ENCODE measurements around the gene SYNPO2.
"Not testable (repeated sequence)": the region's sequence is repeated elsewhere in the genome, so short reads cannot be mapped to it uniquely, and the experiment has no call there.

SYNPO2 gene

GRCh38 chr4:119038116-119038841 is 149.6 kb downstream of the SYNPO2 start:
- peak in 1 of 5 donors; percentile 44 for DNase-seq

GRCh38 chr4:119039160-119039559 is 150.5 kb downstream of the SYNPO2 start:
- DNase-seq, result no peak

DNA sequence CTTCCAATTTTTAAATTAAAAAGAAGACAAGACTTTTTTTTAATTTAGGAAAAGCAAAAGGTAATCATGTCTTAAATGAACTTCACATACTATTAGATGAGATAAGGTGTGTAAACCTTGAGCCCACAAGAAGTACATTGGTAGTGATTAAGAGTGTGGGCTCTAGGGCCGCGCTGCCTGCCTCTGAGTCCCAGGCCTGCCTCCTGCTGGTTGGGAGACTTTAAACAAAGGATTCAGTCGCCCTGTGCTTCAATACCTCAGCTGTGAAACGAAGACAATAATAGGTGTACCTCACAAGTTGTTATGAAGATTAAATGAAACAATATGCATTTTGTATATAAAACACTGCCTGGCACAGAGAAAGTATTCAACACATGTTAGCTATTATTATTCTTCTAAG is 151.1 kb downstream of the SYNPO2 start:
- DNase-seq, result no peak

DNA sequence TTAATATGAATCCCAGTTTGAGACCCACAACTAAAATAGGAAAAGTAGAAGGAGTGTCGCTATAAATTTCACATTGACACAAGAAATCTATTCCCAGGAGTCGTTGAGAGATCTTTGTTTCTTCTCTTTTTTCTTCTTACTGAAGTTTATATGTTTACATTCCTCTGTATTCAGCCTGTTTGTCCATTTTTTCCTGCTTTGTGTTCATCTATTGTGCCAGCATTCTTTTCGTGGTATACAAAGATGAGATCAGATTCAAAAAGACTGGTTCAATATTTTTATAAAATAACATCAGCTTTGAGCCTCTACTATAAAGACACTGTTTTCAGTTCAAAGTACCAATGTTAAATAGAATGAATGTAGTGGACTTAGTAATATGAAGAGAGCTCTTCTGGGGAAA is 151.6 kb downstream of the SYNPO2 start:
- no peak for DNase-seq

DNA sequence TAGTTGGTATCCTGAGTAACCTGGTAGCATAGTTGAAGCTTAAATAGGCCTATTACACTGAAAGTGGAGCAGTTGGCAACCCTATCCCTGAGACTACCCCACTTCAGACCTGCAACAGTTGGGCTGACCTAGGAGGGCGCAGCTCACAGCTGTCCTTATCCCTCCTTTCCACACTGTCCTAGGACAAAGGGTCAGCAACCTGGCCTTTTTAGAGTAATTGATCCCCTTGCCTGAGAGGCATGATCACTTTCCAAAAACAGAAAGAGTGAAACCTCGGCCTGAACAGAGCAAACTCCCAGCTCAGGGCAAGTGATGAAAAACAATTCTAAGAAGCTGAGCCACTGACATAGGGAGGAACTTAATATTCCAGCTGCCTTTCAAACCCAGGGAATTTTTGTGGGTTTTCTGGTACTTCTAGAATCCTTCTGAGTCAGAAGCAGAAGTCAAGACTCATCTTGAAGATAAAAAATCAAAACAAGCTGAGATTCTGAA is 152.1 kb downstream of the SYNPO2 start:
- DNase-seq, result no peak

DNA sequence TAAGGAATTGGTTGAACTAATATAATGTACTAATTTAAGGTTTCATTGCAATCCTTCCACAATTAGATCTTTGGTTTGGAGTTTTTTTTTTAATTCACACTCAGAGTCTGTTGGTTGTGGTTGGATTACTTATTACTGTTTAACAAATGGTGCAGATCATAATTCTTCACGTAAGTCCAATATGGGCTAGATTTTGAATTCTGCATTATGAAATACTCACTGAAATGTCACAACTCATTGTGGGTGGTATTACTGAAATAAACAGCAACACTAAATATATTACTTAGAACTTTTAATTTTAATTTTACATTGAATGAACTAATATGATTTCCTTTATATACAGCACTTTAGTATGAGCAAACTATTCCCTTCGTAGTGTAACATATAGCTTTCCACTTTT is 152.7 kb downstream of the SYNPO2 start:
- no peak for DNase-seq

DNA sequence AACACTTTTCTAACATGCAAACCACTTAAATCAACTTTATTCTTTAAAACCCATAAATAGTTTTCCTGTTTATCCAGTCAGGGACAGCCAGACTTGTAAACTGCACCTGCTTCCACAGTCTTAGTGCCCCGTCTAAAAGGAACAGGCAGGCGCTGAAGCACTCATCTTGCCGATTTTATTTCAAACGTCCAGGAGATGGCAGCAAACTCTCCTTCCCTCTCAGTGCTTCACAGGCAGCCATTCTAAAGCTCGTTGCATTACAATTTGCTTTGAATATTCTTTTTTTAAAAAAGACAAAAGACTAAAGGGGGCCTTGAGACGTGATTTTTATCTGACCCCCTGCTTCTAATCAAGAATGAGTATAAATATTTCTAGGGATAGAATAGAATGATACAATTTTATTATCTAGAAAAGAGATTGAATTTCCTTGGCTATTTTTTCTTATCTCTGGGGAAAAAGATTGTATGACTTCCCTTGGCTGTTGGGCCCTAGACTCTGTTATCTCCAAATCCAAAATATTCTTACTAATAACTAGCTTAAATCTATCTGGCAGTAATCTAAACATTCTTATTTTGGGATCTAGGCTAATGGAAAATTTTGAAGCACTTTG is 153.4 kb downstream of the SYNPO2 start:
- peak in 4 of 5 donors; percentile 19 to 62 (median 38) for DNase-seq

DNA sequence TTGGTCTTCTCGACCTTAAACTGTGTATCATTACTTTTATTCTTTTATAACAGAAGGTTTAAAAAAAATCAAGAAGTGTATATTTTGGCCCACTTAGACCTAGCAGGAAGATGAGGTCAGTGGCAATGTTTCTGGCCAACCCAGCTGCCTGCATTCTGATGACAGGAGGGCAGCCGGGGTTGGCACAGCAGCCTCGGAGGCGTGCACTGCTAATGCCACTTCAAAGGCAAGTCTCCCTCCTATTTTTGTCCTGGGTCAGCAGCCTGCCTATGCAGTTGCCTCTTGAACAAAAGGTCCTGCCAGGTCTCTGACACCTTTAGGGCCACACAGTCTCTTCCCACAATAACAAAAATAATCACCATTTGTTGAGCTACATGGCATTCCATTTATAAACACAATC is 157.6 kb downstream of the SYNPO2 start:
- DNase-seq, result no peak

DNA sequence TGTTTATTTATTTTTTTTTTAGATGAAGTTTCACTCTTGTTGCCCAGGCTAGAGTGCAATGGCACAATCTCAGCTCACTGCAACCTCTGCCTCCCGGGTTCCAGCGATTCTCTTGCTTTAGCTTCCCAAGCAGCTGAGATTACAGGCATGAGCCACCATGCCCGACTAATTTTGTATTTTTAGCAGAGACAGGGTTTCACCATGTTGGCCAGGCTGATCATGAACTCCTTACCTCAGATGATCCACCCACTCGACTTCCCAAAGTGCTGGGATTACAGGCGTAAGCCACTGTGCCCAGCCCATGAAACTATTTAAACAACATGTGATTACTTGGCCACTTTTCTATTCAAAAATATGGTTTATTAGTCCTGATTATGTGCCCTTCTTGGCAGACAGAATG is 158.4 kb downstream of the SYNPO2 start:
- not testable (repeated sequence) for DNase-seq

- DNase-seq, result no peak
These were observed 159.8 kb downstream of the SYNPO2 start for GRCh38 chr4:119048446-119048845.

- no peak for DNase-seq
These were observed 160.7 kb downstream of the SYNPO2 start for GRCh38 chr4:119049342-119049741.

GRCh38 chr4:119050527-119051090 is 162.0 kb downstream of the SYNPO2 start:
- DNase-seq, result no peak

DNA sequence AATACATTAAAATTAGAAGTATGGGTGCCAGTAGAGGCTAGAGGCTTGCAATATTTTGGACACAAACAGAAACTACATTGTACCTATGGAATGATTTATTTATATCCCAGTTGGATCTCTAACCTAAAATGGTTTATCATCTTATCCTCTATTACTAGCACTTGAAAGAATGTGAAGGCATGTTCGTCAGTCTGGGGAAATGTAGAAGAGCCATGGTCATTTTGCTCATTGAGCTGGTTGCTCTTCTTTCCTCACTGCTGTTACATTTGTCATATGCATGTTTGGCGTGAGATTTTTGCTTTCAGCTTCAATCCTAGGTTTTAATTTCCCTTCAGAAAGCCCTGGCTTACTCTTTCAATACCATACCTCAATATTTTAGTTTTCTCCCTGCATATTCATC is 164.6 kb downstream of the SYNPO2 start:
- no peak for DNase-seq

- no peak for DNase-seq
These were observed 165.3 kb downstream of the SYNPO2 start for GRCh38 chr4:119053997-119054396.

- DNase-seq, result no peak
These were observed 168.8 kb downstream of the SYNPO2 start for GRCh38 chr4:119057417-119057816.

GRCh38 chr4:119059221-119059620 is 170.6 kb downstream of the SYNPO2 start:
- DNase-seq, result no peak

- not testable (repeated sequence) for DNase-seq
These were observed 178.5 kb downstream of the SYNPO2 start for GRCh38 chr4:119067125-119067524.

DNA sequence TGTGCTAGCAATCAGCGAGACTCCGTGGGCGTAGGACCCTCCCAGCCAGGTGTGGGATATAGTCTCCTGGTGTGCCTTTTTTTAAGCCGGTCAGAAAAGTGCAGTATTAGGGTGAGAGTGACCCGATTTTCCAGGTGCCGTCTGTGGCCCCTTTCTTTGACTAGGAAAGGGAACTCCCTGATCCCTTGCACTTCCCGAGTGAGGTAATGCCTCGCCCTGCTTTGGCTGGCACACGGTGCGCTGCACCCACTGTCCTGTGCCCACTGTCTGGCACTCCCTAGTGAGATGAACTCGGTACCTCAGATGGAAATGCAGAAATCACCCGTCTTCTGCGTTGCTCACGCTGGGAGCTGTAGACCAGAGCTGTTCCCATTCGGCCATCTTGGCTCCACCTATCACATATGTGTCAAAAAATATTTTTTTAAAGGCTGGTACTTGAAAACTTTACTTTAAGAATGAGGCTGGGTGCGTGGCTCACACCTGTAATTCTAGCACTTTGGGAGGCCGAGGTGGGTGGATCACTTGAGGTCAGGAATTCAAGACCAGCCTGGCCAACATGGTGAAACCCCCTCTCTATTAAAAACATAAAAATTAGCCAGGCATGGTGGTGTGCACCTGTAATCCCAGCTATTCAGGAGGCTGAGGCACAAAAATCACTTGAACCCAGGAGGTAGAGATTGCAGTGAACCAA is 179.2 kb downstream of the SYNPO2 start:
- not testable (repeated sequence) for DNase-seq

- DNase-seq, result no peak
These were observed 179.9 kb downstream of the SYNPO2 start for GRCh38 chr4:119068529-119068962.

- DNase-seq, result no peak
These were observed 181.6 kb downstream of the SYNPO2 start for GRCh38 chr4:119070301-119070700.

DNA sequence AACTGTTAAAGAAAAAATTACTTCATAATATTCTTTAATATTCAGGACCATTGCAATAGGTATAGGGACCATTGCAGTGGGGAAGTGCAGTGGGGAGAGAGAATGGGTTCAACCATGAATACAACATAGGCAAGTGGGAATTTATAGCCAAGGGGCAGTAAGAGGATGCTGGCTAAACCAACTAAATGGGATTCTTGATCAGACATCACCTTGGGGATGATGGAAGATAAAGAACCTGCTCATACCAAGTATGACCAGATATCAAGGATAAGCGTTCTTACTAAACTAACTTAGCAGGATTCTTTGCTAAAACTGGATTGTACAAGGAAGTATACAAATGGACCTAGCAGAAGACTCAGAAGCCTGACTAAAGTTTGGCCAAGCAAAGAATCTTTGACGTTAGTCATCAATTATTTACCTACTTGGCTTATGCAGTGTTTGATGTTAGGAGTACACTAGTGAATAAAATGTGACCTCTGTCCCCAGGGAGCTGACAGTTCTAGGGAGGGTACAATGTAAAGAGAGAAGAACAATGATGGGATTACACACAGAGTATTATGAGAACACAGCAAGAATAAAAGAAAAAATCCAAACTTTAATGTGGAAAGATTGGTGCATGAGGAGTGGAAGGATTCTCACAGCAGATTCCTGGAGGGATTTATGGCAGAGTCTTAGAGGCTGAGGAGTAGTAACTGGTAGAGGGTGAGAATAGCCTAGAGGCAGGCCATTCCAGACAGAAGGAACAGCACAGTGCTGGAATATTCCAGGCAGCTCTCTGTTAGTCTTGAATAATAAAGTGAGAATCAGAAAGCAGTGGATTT is 192.3 kb downstream of the SYNPO2 start:
- DNase-seq, result no peak

DNA sequence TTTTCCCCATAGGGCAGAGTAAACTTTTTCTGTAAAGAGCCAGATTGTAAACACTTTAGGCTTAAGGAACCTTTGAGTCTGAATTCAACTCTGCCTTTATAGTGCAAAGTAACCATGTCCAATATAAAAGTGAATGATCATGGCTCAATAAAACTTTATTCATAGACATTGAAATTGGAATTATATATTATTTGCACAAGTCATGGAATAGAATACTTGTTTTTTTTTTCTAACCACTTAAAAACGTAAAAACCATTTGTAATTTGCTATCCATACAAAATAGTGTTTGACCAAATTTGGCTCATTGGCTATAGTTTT is 192.8 kb downstream of the SYNPO2 start:
- no peak for DNase-seq

DNA sequence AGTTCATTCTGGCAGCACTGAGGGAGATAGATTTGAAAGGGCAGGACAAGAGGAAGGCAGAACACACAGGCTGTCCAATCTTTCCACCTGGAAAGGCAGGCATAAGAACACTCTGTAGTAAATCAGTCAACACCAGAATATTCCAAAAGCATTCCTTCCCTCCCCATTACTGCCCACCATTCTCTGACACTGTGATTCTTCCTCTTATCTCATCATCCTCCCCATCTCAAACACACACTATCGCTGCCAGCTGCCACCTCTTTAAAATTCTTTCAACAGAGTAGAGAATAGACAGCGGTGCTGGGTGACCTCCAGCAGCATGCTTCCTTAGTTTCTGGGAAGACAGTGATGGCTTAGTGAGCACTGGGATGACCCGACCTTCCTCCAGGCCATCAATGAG is 193.3 kb downstream of the SYNPO2 start:
- no peak for DNase-seq

All from T-helper 1 cell (primary cell).